Measurements from ENCODE around the gene CHID1.

DNA sequence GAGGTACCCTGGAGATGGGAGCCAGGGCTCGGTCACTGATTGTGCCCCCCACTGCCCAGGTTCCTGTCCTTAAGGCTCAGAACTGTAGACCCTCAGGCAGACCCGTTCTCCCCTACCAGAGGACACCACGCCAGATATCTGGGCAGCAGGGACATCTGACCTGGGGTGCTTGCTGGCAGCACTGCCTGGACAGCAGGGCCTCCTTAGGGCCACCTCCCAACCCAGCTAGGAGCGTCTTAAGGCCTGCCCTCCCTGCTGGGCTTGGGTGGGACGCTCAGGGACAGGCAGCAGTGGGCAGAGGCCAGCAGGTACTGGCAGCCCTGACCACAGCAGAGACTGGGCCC, 71.4 kb downstream of the CHID1 start:
- TF ChIP-seq CTCF (IDR thresholded peaks at IDR 0.05; ENCODE audit: insufficient read depth, low read length, poor library complexity, severe bottlenecking) (no peak), EZH2phosphoT487 (conservative IDR thresholded peaks at IDR 0.05; ENCODE audit: low read length) (no peak)
